COLO668 (cell line): ENCODE data around the gene BAIAP2L1.

Experiments used
- DNase-seq: peaks from one replicate; lab custom pipeline; 2025; ENCODE audit not compliant: unreplicated experiment; lab: John Stamatoyannopoulos, UW

The BAIAP2L1 gene

GRCh38 chr7:98295467-98296192 lies 105.3 kb downstream of the BAIAP2L1 start:
- no peak for DNase-seq

GRCh38 chr7:98294798-98295382 lies 106.0 kb downstream of the BAIAP2L1 start:
- DNase-seq, result peak; percentile 83

GRCh38 chr7:98294326-98294725 lies 106.6 kb downstream of the BAIAP2L1 start:
- DNase-seq, result no peak

- DNase-seq, result no peak
Measured at GRCh38 chr7:98293746-98294145, 107.1 kb downstream of the BAIAP2L1 start.

- no peak for DNase-seq
Measured at GRCh38 chr7:98293265-98293664, 107.6 kb downstream of the BAIAP2L1 start.

GRCh38 chr7:98291717-98292116 lies 109.2 kb downstream of the BAIAP2L1 start:
- DNase-seq, result no peak

GRCh38 chr7:98289333-98289875 lies 111.5 kb downstream of the BAIAP2L1 start:
- no peak for DNase-seq

- DNase-seq, result no peak
Measured at GRCh38 chr7:98288064-98288823, 112.6 kb downstream of the BAIAP2L1 start.

GRCh38 chr7:98287486-98287959 lies 113.4 kb downstream of the BAIAP2L1 start:
- peak; percentile 76 for DNase-seq

GRCh38 chr7:98286701-98287485 lies 114.0 kb downstream of the BAIAP2L1 start:
- no peak for DNase-seq

GRCh38 chr7:98286093-98286539 lies 114.8 kb downstream of the BAIAP2L1 start:
- no peak for DNase-seq

- no peak for DNase-seq
Measured at GRCh38 chr7:98285157-98286092, 115.5 kb downstream of the BAIAP2L1 start.

GRCh38 chr7:98284335-98285036 lies 116.4 kb downstream of the BAIAP2L1 start:
- peak; percentile 39 for DNase-seq

GRCh38 chr7:98283887-98284222 lies 117.0 kb downstream of the BAIAP2L1 start:
- no peak for DNase-seq

- DNase-seq, result no peak
Measured at GRCh38 chr7:98283127-98283886, 117.6 kb downstream of the BAIAP2L1 start.

GRCh38 chr7:98282703-98283102 lies 118.2 kb downstream of the BAIAP2L1 start:
- DNase-seq, result no peak

GRCh38 chr7:98281757-98282606 lies 118.9 kb downstream of the BAIAP2L1 start:
- DNase-seq, result peak; percentile 49
